ENCODE data around the gene CUEDC2.
A peak's percentile ranks its signal among the peaks of the same experiment; 100 is the strongest.

Gene CUEDC2

DNA sequence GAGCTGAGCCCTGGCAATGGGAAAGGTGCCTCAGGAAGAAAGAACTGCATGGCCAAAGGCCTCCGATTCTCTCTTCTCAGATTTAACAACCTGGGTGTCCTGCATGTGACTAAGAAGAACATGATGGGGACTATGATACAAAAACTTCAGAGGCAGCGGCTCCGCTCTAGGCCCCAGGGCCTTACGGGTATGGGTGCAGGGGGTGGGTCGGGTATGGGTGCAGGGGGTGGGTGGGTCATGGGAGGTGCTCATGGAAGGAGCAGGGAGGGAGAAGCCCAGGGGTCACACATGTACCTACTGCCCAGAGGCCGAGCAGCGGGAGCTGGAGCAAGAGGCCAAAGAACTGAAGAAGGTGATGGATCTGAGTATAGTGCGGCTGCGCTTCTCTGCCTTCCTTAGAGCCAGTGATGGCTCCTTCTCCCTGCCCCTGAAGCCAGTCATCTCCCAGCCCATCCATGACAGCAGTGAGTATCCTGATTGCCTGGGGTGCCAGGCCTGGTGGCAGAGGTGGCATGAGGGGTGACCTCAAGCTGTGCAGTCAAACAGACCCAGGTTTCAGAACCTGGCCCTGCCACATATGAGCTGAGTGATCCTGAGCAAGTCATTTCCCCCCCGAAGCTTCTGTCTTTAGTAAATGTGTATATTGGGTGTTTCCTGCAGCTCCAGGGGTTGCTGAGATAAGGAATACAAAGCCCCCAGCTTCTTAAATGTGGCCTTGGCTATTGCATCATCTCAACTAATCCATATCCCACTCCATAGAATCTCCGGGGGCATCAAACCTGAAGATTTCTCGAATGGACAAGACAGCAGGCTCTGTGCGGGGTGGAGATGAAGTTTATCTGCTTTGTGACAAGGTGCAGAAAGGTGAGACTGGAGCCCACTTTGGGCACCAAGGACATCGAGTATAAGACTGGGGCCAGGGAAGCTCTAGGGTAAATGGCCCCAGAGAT is 34.9 kb downstream of the CUEDC2 start:
- Histone ChIP-seq H3K27me3 (ENCODE audit: insufficient read depth, low read length) (no peaks in the 10 kb centered on the region), H2AK5ac (ENCODE audit: low read length) (no peak overlapping the region), H2BK12ac (ENCODE audit: low read length) (no peak overlapping the region), H3K18ac (ENCODE audit: low read length) (no peak overlapping the region), H4K91ac (ENCODE audit: low read depth, low read length) (no peak overlapping the region), H3K36me3 (ENCODE audit: control insufficient read depth in 1 of 2, insufficient read depth in 2 of 2, low read length in 2 of 2) (peaks cover 29 to 30% of the 10 kb centered on the region in 2 experiments), H3K9ac (ENCODE audit: low read length) (no peak overlapping the region), H3K79me2 (ENCODE audit: control insufficient read depth, insufficient read depth, low read length, poor library complexity) (peaks cover 7% of the 10 kb centered on the region), H3K4me2 (ENCODE audit: low read length) (no peak overlapping the region), H3K14ac (ENCODE audit: low read length) (no peak overlapping the region), H2AFZ (ENCODE audit: insufficient read depth, low read length, poor library complexity) (no peak overlapping the region), H3K4me3 (ENCODE audit: low read depth, low read length) (peak overlapping the region; percentile 16), H3K9me3 (ENCODE audit: insufficient read depth, low read depth, low read length) (peaks cover 3% of the 10 kb centered on the region), H2BK120ac (ENCODE audit: insufficient read depth, low read length, poor library complexity) (no peak overlapping the region), H3K4ac (ENCODE audit: low read depth, low read length) (no peak overlapping the region), H3K79me1 (ENCODE audit: low read length) (peaks cover 24% of the 10 kb centered on the region), H2BK5ac (ENCODE audit: low read depth, low read length, poor library complexity) (no peak overlapping the region), H3K4me1 (ENCODE audit: control insufficient read depth in 1 of 2, insufficient read depth in 2 of 2, low read length in 2 of 2) (peaks cover 34 to 36% of the 10 kb centered on the region in 2 experiments), H4K8ac (ENCODE audit: low read depth, low read length) (no peak overlapping the region), H3K23ac (ENCODE audit: low read length) (no peak overlapping the region), H3K27ac (ENCODE audit: low read depth, low read length) (no peak overlapping the region), H4K12ac (ENCODE audit: low read depth, low read length) (no peak overlapping the region)
- no CpG with 5 or more reads among the region's 14 CpGs for WGBS (ENCODE audit: extremely low coverage, insufficient coverage, insufficient read length)
- DNase-seq = no peak

DNA sequence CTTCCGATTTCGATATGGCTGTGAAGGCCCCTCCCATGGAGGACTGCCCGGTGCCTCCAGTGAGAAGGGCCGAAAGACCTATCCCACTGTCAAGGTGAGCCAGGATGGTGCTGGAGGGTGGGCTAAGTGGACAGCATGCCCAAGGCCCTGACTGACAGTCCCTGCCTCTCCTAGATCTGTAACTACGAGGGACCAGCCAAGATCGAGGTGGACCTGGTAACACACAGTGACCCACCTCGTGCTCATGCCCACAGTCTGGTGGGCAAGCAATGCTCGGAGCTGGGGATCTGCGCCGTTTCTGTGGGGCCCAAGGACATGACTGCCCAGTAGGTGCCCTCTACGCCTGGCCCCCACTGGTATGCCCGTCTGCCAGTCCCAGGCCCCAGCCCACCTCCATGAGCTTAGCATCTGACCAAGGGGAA is 35.6 kb downstream of the CUEDC2 start:
- Histone ChIP-seq H3K23ac (ENCODE audit: low read length) (no peak overlapping the region), H4K91ac (ENCODE audit: low read depth, low read length) (no peak overlapping the region)

DNA sequence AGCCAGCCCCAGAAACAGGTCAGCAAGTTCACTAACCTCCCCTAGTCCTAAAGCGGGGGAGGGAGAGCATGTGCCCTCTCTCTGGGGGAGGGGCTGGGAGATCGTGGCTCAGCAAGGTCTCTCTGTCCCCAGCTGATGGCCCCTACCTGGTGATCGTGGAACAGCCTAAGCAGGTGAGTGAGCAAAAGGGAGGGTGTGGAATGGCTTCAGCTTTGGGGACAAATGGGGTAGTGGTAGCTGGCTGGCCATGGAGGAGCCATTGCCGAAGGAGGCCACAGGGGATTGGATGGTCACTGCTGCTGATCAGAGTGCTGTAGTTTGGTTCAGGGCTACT is 36.1 kb downstream of the CUEDC2 start:
- peaks cover 6% of the 10 kb centered on the region for H3K79me2 ChIP-seq (ENCODE audit: control insufficient read depth, insufficient read depth, low read length, poor library complexity)
- peak overlapping the region; percentile 30 for H2AK5ac ChIP-seq (ENCODE audit: low read length)
- peaks cover 23 to 25% of the 10 kb centered on the region in 2 experiments for H3K4me1 ChIP-seq (ENCODE audit: control insufficient read depth in 1 of 2, insufficient read depth in 2 of 2, low read length in 2 of 2)
- no CpG with 5 or more reads among the region's 4 CpGs for WGBS (ENCODE audit: extremely low coverage, insufficient coverage, insufficient read length)
- H3K9me3 ChIP-seq (ENCODE audit: insufficient read depth, low read depth, low read length) = peaks cover 3% of the 10 kb centered on the region
- H3K4ac ChIP-seq (ENCODE audit: low read depth, low read length) = no peak overlapping the region
- H4K12ac ChIP-seq (ENCODE audit: low read depth, low read length) = no peak overlapping the region
- H3K23ac ChIP-seq (ENCODE audit: low read length) = no peak overlapping the region
- H3K27ac ChIP-seq (ENCODE audit: low read depth, low read length) = no peak overlapping the region
- H3K36me3 ChIP-seq (ENCODE audit: control insufficient read depth in 1 of 2, insufficient read depth in 2 of 2, low read length in 2 of 2) = peaks cover 24 to 28% of the 10 kb centered on the region in 2 experiments
- H2BK120ac ChIP-seq (ENCODE audit: insufficient read depth, low read length, poor library complexity) = no peak overlapping the region
- no peak for DNase-seq
- no peaks in the 10 kb centered on the region for H3K27me3 ChIP-seq (ENCODE audit: insufficient read depth, low read length)
- no peak overlapping the region for H3K4me3 ChIP-seq (ENCODE audit: low read depth, low read length)
- H2BK12ac ChIP-seq (ENCODE audit: low read length) = no peak overlapping the region
- no peak overlapping the region for H4K8ac ChIP-seq (ENCODE audit: low read depth, low read length)
- H3K18ac ChIP-seq (ENCODE audit: low read length) = no peak overlapping the region
- no peak overlapping the region for H3K14ac ChIP-seq (ENCODE audit: low read length)
- no peak overlapping the region for H2BK5ac ChIP-seq (ENCODE audit: low read depth, low read length, poor library complexity)
- peaks cover 15% of the 10 kb centered on the region for H3K79me1 ChIP-seq (ENCODE audit: low read length)
- no peak overlapping the region for H2AFZ ChIP-seq (ENCODE audit: insufficient read depth, low read length, poor library complexity)
- peak overlapping the region; percentile 74 for H3K4me2 ChIP-seq (ENCODE audit: low read length)
- H3K9ac ChIP-seq (ENCODE audit: low read length) = no peak overlapping the region
- H4K91ac ChIP-seq (ENCODE audit: low read depth, low read length) = no peak overlapping the region

More for the DNA sequence above, 35.6 kb downstream of the CUEDC2 start:
- H3K18ac ChIP-seq (ENCODE audit: low read length) = no peak overlapping the region
- no peak overlapping the region for H3K14ac ChIP-seq (ENCODE audit: low read length)
- H2BK5ac ChIP-seq (ENCODE audit: low read depth, low read length, poor library complexity) = no peak overlapping the region
- no peak overlapping the region for H2AFZ ChIP-seq (ENCODE audit: insufficient read depth, low read length, poor library complexity)
- H3K27ac ChIP-seq (ENCODE audit: low read depth, low read length) = no peak overlapping the region
- no peaks in the 10 kb centered on the region for H3K27me3 ChIP-seq (ENCODE audit: insufficient read depth, low read length)
- peaks cover 19% of the 10 kb centered on the region for H3K79me1 ChIP-seq (ENCODE audit: low read length)
- H3K9me3 ChIP-seq (ENCODE audit: insufficient read depth, low read depth, low read length) = peaks cover 3% of the 10 kb centered on the region
- no peak overlapping the region for H3K4ac ChIP-seq (ENCODE audit: low read depth, low read length)
- H3K4me1 ChIP-seq (ENCODE audit: control insufficient read depth in 1 of 2, insufficient read depth in 2 of 2, low read length in 2 of 2) = peaks cover 28 to 30% of the 10 kb centered on the region in 2 experiments
- H3K79me2 ChIP-seq (ENCODE audit: control insufficient read depth, insufficient read depth, low read length, poor library complexity) = peaks cover 6% of the 10 kb centered on the region
- H2AK5ac ChIP-seq (ENCODE audit: low read length) = peak overlapping the region; percentile 30
- H4K12ac ChIP-seq (ENCODE audit: low read depth, low read length) = no peak overlapping the region
- no peak overlapping the region for H4K8ac ChIP-seq (ENCODE audit: low read depth, low read length)
- WGBS (ENCODE audit: extremely low coverage, insufficient coverage, insufficient read length) = no CpG with 5 or more reads among the region's 12 CpGs
- no peak overlapping the region for H3K9ac ChIP-seq (ENCODE audit: low read length)
- H3K4me2 ChIP-seq (ENCODE audit: low read length) = peak overlapping the region; percentile 74
- peaks cover 27 to 30% of the 10 kb centered on the region in 2 experiments for H3K36me3 ChIP-seq (ENCODE audit: control insufficient read depth in 1 of 2, insufficient read depth in 2 of 2, low read length in 2 of 2)
- DNase-seq = no peak
- no peak overlapping the region for H2BK120ac ChIP-seq (ENCODE audit: insufficient read depth, low read length, poor library complexity)
- no peak overlapping the region for H3K4me3 ChIP-seq (ENCODE audit: low read depth, low read length)
- no peak overlapping the region for H2BK12ac ChIP-seq (ENCODE audit: low read length)

DNA sequence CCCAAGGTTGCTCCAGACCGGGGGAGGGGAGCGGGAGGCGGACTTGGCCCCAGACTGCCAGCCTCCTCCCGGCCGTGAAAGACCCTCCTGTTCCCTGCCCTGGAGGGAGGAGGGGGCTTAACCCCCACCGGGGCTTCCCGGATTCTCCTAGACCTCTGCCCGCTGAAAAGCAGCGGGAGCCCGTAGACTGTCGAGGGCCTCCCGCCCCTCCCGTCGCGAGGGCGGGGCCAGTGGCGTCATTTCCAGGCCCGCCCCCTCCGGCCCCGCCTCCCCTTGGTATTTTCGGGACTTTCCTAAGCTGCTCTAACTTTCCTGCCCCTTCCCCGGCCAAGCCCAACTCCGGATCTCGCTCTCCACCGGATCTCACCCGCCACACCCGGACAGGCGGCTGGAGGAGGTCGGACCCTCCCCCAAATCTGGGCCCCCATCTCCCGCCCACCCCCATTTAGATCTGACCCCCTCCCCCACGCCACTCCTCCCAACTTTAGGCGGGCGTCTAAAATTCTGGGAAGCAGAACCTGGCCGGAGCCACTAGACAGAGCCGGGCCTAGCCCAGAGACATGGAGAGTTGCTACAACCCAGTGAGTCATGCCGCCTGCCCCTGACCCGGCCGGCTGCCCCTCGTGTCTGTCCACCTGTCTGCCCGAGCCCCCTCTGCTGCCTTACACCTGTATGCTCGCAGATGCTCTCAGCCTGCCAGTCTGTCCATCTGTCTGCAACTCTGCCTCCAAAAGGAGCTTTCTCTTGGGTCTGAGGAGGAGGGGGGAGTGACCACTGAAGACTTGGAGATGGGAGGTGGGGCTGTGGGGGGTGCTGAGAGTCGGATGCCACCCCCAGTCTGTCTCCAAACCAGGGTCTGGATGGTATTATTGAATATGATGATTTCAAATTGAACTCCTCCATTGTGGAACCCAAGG is 36.7 kb downstream of the CUEDC2 start, which contains the start of gene NFKB2:
Gene NFKB2, plus strand, starts transcription at position 306 of the 917 bp plus-strand sequence. Its CDS starts 255 bp downstream, at position 561.
- peak within 1 kb of the TSS; percentile 23 for H3K27ac ChIP-seq (ENCODE audit: low read depth, low read length)
- peak within 1 kb of the TSS; percentile 49 for H2BK120ac ChIP-seq (ENCODE audit: insufficient read depth, low read length, poor library complexity)
- peak within 1 kb of the TSS; percentile 59 for H3K14ac ChIP-seq (ENCODE audit: low read length)
- H3K18ac ChIP-seq (ENCODE audit: low read length) = peak within 1 kb of the TSS; percentile 52
- H2BK5ac ChIP-seq (ENCODE audit: low read depth, low read length, poor library complexity) = peak within 1 kb of the TSS; percentile 58
- peak within 1 kb of the TSS; percentile 45 for H2AK5ac ChIP-seq (ENCODE audit: low read length)
- peak within 1 kb of the TSS; percentile 4 for H4K8ac ChIP-seq (ENCODE audit: low read depth, low read length)
- H3K4me1 ChIP-seq (ENCODE audit: control insufficient read depth in 1 of 2, insufficient read depth in 2 of 2, low read length in 2 of 2) = peaks cover 18 to 21% of the 10 kb centered on the region in 2 experiments
- peaks cover 19 to 25% of the 10 kb centered on the region in 2 experiments for H3K36me3 ChIP-seq (ENCODE audit: control insufficient read depth in 1 of 2, insufficient read depth in 2 of 2, low read length in 2 of 2)
- H4K12ac ChIP-seq (ENCODE audit: low read depth, low read length) = peak within 1 kb of the TSS; percentile 28
- H3K27me3 ChIP-seq (ENCODE audit: insufficient read depth, low read length) = no peaks in the 10 kb centered on the region
- no peak within 1 kb of the TSS for H2BK12ac ChIP-seq (ENCODE audit: low read length)
- peak; percentile 97 to 98 for DNase-seq
- no peak within 1 kb of the TSS for H3K23ac ChIP-seq (ENCODE audit: low read length)
- peaks cover 11% of the 10 kb centered on the region for H3K79me1 ChIP-seq (ENCODE audit: low read length)
- H3K79me2 ChIP-seq (ENCODE audit: control insufficient read depth, insufficient read depth, low read length, poor library complexity) = peaks cover 6% of the 10 kb centered on the region
- peak within 1 kb of the TSS; percentile 74 for H3K4me3 ChIP-seq (ENCODE audit: low read depth, low read length)
- H3K4ac ChIP-seq (ENCODE audit: low read depth, low read length) = peak within 1 kb of the TSS; percentile 13
- peak within 1 kb of the TSS; percentile 75 for H2AFZ ChIP-seq (ENCODE audit: insufficient read depth, low read length, poor library complexity)
- H3K9ac ChIP-seq (ENCODE audit: low read length) = no peak within 1 kb of the TSS
- no CpG with 5 or more reads among the region's 42 CpGs for WGBS (ENCODE audit: extremely low coverage, insufficient coverage, insufficient read length)
- H4K91ac ChIP-seq (ENCODE audit: low read depth, low read length) = peak within 1 kb of the TSS; percentile 49
- peak within 1 kb of the TSS; percentile 74 for H3K4me2 ChIP-seq (ENCODE audit: low read length)
- peaks cover 3% of the 10 kb centered on the region for H3K9me3 ChIP-seq (ENCODE audit: insufficient read depth, low read depth, low read length)

Data from trophoblast cell (in vitro differentiated cells and primary cell).